HepG2 (cell line): ENCODE measurements around the gene IGF1. TPM values are rescaled to one million over a fixed set of nuclear protein-coding genes. Genes with fewer than 3 reads are reported as not detected.

Experiments
- ATAC-seq: fragments of 200-7000 bp; cut with Tn5 transposase; 3 replicates; pipeline ENCODE4 v1.9.1; 2020; ENCODE audit warnings: mild to moderate bottlenecking, moderate library complexity
- BruUV-seq: library from RNA; stranded (reverse); fragments of 400-500 nt; replicated peaks from 2 replicates; lab custom pipeline; 2021; lab: Mats Ljungman, UMichigan
- CTCF ChIA-PET: fragments of 300-600 bp; formaldehyde crosslinking; extraction: SDS; loops from one replicate; lab custom pipeline; 2021; ENCODE audit warnings: low total read pairs, inconsistent platforms, low intra/inter-chr PET ratio; lab: Yijun Ruan, JAX
- POLR2A ChIA-PET: fragments of 350-600 bp; sonication (Branson Sonifier 250); formaldehyde crosslinking; loops from one replicate; lab custom pipeline; 2020; ENCODE audit warnings: antibody characterized with exemption, inconsistent platforms; lab: Yijun Ruan, JAX
- DNase-seq: peaks from one replicate; pipeline ENCODE4 v3.0.0-alpha.2; 2015; ENCODE audit warnings: low spot score
- FAIRE-seq: peaks from 3 replicates; lab custom pipeline; 2011; peaks lifted over from hg19 to GRCh38; lab: Jason Lieb, UNC
- H2AFZ ChIP-seq: one replicate; pipeline ENCODE4 v1.6.1; 2011; ENCODE audit warnings: low read length, inconsistent platforms
- H3K27ac ChIP-seq: fragments of 300-600 bp; 3 replicates; pipeline ENCODE4 v1.8.0; 2011; ENCODE audit warnings: mixed run types, mild to moderate bottlenecking, mixed read lengths, low read length, inconsistent platforms; ENCODE audit not compliant: insufficient read depth; ENCODE audit errors: extremely low read length
- H3K27me3 ChIP-seq, 2 experiments: fragments of 200-600 bp in 1 of 2; 2 replicates in 1 of 2; 3 replicates in 1 of 2; pipeline versions ENCODE4 v1.6.0 to v1.8.0; 2011; ENCODE audit warnings: low read length in 2 of 2, mild to moderate bottlenecking in 2 of 2, moderate library complexity in 2 of 2, inconsistent platforms in 1 of 2; ENCODE audit not compliant: insufficient read depth in 2 of 2, control insufficient read depth in 1 of 2
- H3K36me3 ChIP-seq, 2 experiments: fragments of 200-600 bp in 1 of 2; replicated peaks in 1 of 2; 2 replicates in 1 of 2; 3 replicates in 1 of 2; pipeline versions ENCODE4 v1.5.1 to v1.8.0; 2011; ENCODE audit warnings: low read length in 2 of 2, inconsistent platforms in 1 of 2; ENCODE audit not compliant: insufficient read depth in 2 of 2, control insufficient read depth in 1 of 2
- H3K4me1 ChIP-seq: 2 replicates; pipeline ENCODE4 v1.5.1; 2012; ENCODE audit warnings: low read length, inconsistent platforms; ENCODE audit not compliant: insufficient read depth
- H3K4me2 ChIP-seq: 2 replicates; pipeline ENCODE4 v1.6.0; 2011; ENCODE audit warnings: low read depth, low read length, inconsistent platforms
- H3K4me3 ChIP-seq, 3 experiments: fragments of 200-600 bp in 1 of 3; sonication (generic), shearing (Covaris generic) in 1 of 3; replicated peaks in 1 of 3; 2 replicates each; pipeline ENCODE4 v1.5.1; 2011 to 2016; ENCODE audit warnings: low read length in 3 of 3, inconsistent platforms in 2 of 3, low read depth in 2 of 3, mild to moderate bottlenecking in 2 of 3, control low read depth in 1 of 3, mixed read lengths in 1 of 3; ENCODE audit not compliant: insufficient read depth in 1 of 3
- H3K79me2 ChIP-seq: one replicate; pipeline ENCODE4 v1.6.1; 2011; ENCODE audit warnings: low read length, inconsistent platforms; ENCODE audit not compliant: insufficient read depth
- H3K9ac ChIP-seq: 2 replicates; pipeline ENCODE4 v1.6.0; 2011; ENCODE audit warnings: mild to moderate bottlenecking, low read depth, low read length, inconsistent platforms; ENCODE audit not compliant: insufficient read depth
- H3K9me3 ChIP-seq: 2 replicates; pipeline ENCODE4 v1.5.1; 2012; ENCODE audit warnings: mild to moderate bottlenecking, low read length
- H4K20me1 ChIP-seq: 2 replicates; pipeline ENCODE4 v1.6.0; 2011; ENCODE audit warnings: inconsistent platforms, mild to moderate bottlenecking, low read length, moderate library complexity; ENCODE audit not compliant: insufficient read depth
- DBP ChIP-seq: sonication (generic); formaldehyde crosslinking; IDR thresholded peaks from 2 replicates; pipeline ENCODE4 v1.4.0; 2020; ENCODE audit warnings: missing genetic modification reagents; ENCODE audit errors: not compliant biosample characterization
- KAT8 ChIP-seq: IDR thresholded peaks from 2 replicates; pipeline ENCODE4 v1.6.1; 2016; ENCODE audit warnings: missing genetic modification reagents, missing compliant biosample characterization
- KMT2A ChIP-seq: sonication (generic); formaldehyde crosslinking; IDR thresholded peaks from 2 replicates; pipeline ENCODE4 v1.4.0; 2020; ENCODE audit warnings: missing genetic modification reagents
- MAFF ChIP-seq: IDR thresholded peaks from 2 replicates; pipeline ENCODE4 v1.6.1; 2011; ENCODE audit warnings: low read depth, low read length, improper control_type of control experiment
- MLX ChIP-seq: IDR thresholded peaks from 2 replicates; pipeline ENCODE4 v1.6.1; 2016
- NR2F2 ChIP-seq: IDR thresholded peaks from 2 replicates; pipeline ENCODE4 v1.6.1; 2012; ENCODE audit warnings: low read depth, inconsistent platforms, borderline replicate concordance
- SP2 ChIP-seq: sonication (generic); formaldehyde crosslinking; IDR thresholded peaks from 2 replicates; pipeline ENCODE4 v1.5.1; 2020; ENCODE audit warnings: mild to moderate bottlenecking, missing genetic modification reagents
- ZBTB38 ChIP-seq: sonication (generic); formaldehyde crosslinking; IDR thresholded peaks from 2 replicates; pipeline ENCODE4 v1.5.1; 2020; ENCODE audit warnings: mild to moderate bottlenecking, missing genetic modification reagents
- ZMYM3 ChIP-seq: sonication (generic); formaldehyde crosslinking; IDR thresholded peaks from 2 replicates; pipeline ENCODE4 v1.5.1; 2020; ENCODE audit warnings: mild to moderate bottlenecking, missing genetic modification reagents
- ZNF639 ChIP-seq: conservative IDR thresholded peaks from 2 replicates; pipeline ENCODE4 v1.6.1; 2018; ENCODE audit warnings: missing genetic modification reagents
- WGBS: methylation state at CpG from one replicate; pipeline ENCODE4 v1.1.6; 2017; ENCODE audit warnings: low lambda C conversion rate; 5-methylcytosine and 5-hydroxymethylcytosine counted together
- in situ Hi-C: cut with HindIII; loops from 2 replicates; pipeline ENCODE4 v1.10.0; 2017; ENCODE audit warnings: low pct_unique_long_range_greater_than_20kb; ENCODE audit not compliant: extremely low pct_ligation_motif_present
- intact Hi-C: fragments of 100-400 bp; cut with micrococcal nuclease; formaldehyde crosslinking; loops from one replicate; pipeline ENCODE4 v1.10.0; 2022; ENCODE audit not compliant: unreplicated experiment
- polyA plus RNA-seq, 8 experiments: library from polyadenylated mRNA; depleted of rRNA in 3 of 8; stranded (reverse) in 7 of 8; unstranded in 1 of 8; fragments of >200 nt; fragmentation: Illumina TruSeq in 4 of 8; extraction: Trizol in 4 of 8; gene quantifications; 2 replicates each; pipeline versions ENCODE4 v1.2.1 to v1.2.3, GENCODE V29; 2011 to 2016; ENCODE audit warnings: low read depth in 4 of 8, missing spikeins in 1 of 8, mixed read lengths in 1 of 8; ENCODE audit not compliant: insufficient read depth in 1 of 8
- total RNA-seq, 5 experiments: library from RNA; depleted of rRNA; stranded (reverse); fragments of >200 nt; fragmentation: Illumina TruSeq; extraction: Trizol; gene quantifications; 2 replicates each; pipeline ENCODE4 v1.2.3, GENCODE V29; 2016; ENCODE audit warnings: low read depth in 1 of 5

IGF1 gene
- total and polyA plus RNA-seq, 2 of the 13 experiments (the other 11 are each of a cell fraction or from before 2014, with no cell fraction given): not detected

GRCh38 chr12:102430661-102431060 lies 49.7 kb downstream of the IGF1 start:
- CTCF ChIA-PET: no interaction called here
- FAIRE-seq: no peak
- 1% methylated on average over 3 of the region's 3 CpGs for WGBS

GRCh38 chr12:102429211-102430154 lies 50.9 kb downstream of the IGF1 start:
- ATAC-seq (no peak), DNase-seq (no peak), FAIRE-seq (no peak)
- CTCF ChIA-PET: no interaction called here
- BruUV-seq: no TSS peak
- Histone ChIP-seq H3K4me3 (no peak overlapping the region), H3K79me2 (no peaks in the 10 kb centered on the region), H4K20me1 (no peaks in the 10 kb centered on the region), H3K36me3 (no peaks in the 10 kb centered on the region), H3K4me2 (no peak overlapping the region), H2AFZ (no peak overlapping the region), H3K4me1 (peaks cover 7% of the 10 kb centered on the region), H3K9me3 (no peaks in the 10 kb centered on the region), H3K9ac (no peak overlapping the region), H3K27me3 (no peaks in the 10 kb centered on the region), H3K27ac (no peak overlapping the region)
- in situ Hi-C loops (no loop called here), intact Hi-C loops (no loop called here)
- 20% methylated on average over 3 of the region's 3 CpGs for WGBS
- POLR2A ChIA-PET: no interaction called here
- TF ChIP-seq KMT2A: no peak
- no peak for TF ChIP-seq DBP
- TF ChIP-seq KAT8: no peak
- TF ChIP-seq ZMYM3 (CRISPR knock-in tag): no peak
- TF ChIP-seq MAFF: no peak
- no peak for TF ChIP-seq MLX (CRISPR knock-in tag)
- TF ChIP-seq NR2F2: no peak

More at GRCh38 chr12:102430661-102431060, 49.7 kb downstream of the IGF1 start:
- POLR2A ChIA-PET: no interaction called here
- no peak for TF ChIP-seq SP2 (CRISPR knock-in tag)
- no peak for TF ChIP-seq ZBTB38 (CRISPR knock-in tag)
- TF ChIP-seq ZNF639 (CRISPR knock-in tag): no peak
- in situ Hi-C loops (no loop called here), intact Hi-C loops (no loop called here)
- no TSS peak for BruUV-seq
- Histone ChIP-seq H3K79me2 (no peaks in the 10 kb centered on the region), H3K4me1 (peaks cover under 1% of the 10 kb centered on the region), H2AFZ (no peak overlapping the region), H3K4me3 (no peak overlapping the region), H3K36me3 (no peaks in the 10 kb centered on the region), H3K27me3 (no peaks in the 10 kb centered on the region), H3K4me2 (no peak overlapping the region), H4K20me1 (no peaks in the 10 kb centered on the region), H3K9ac (no peak overlapping the region), H3K27ac (no peak overlapping the region), H3K9me3 (no peaks in the 10 kb centered on the region)
- ATAC-seq (no peak), DNase-seq (no peak)
